Lower lobe of right lung (tissue), 2 donors: ENCODE data around the gene POGZ. TPM values are rescaled to one million over a fixed set of nuclear protein-coding genes. Genes with fewer than 3 reads are reported as not detected.
A peak's percentile ranks its signal among the peaks of the same experiment; 100 is the strongest.

Experiments
- ATAC-seq, 2 donors: fragments of 200-7000 bp; cut with Tn5 transposase; one replicate each; pipeline ENCODE4 v1.9.1; 2020 to 2022; ENCODE audit warnings: mild to moderate bottlenecking in 2 of 2, moderate library complexity in 2 of 2
- DNase-seq: peaks from one replicate; pipeline ENCODE4 v3.0.0-alpha.2; 2020
- H3K27ac ChIP-seq: fragments of 200-600 bp; one replicate; pipeline ENCODE4 v1.8.0; 2022
- H3K27me3 ChIP-seq: fragments of 200-600 bp; one replicate; pipeline ENCODE4 v1.8.0; 2022; ENCODE audit warnings: low read depth
- H3K36me3 ChIP-seq: fragments of 200-600 bp; one replicate; pipeline ENCODE4 v1.8.0; 2022; ENCODE audit warnings: mild to moderate bottlenecking
- H3K4me1 ChIP-seq: fragments of 200-600 bp; one replicate; pipeline ENCODE4 v1.8.0; 2022
- H3K4me3 ChIP-seq: fragments of 200-600 bp; one replicate; pipeline ENCODE4 v1.8.0; 2022; ENCODE audit warnings: mild to moderate bottlenecking
- H3K9me3 ChIP-seq: fragments of 200-600 bp; one replicate; pipeline ENCODE4 v1.8.0; 2022
- CTCF ChIP-seq: fragments of 200-600 bp; IDR thresholded peaks from one replicate; pipeline ENCODE4 v1.8.0; 2022; ENCODE audit warnings: antibody characterized with exemption, mild to moderate bottlenecking
- intact Hi-C: fragments of 100-400 bp; cut with DNase I; formaldehyde crosslinking; loops from one replicate; pipeline ENCODE4 v1.11.0; 2022
- total RNA-seq: library from RNA; stranded (reverse); fragmentation: NEBNext Ultra II Directional; extraction: Animal tissue kit (Norgen Biotek cat#: 25700); gene quantifications from one replicate; pipeline ENCODE4 v1.2.1, GENCODE V29; 2021
- donor health status: DM: no; HTN: yes; CAD: no; lungs with severe emphysema.

Gene POGZ
- total RNA-seq, 1 donor from 2014 or later: 98.1 TPM

GRCh38 chr1:151502859-151503780 is 43.8 kb upstream of the POGZ start:
- intact Hi-C loops: no loop called here
- Histone ChIP-seq H3K4me1 (no peaks in the 10 kb centered on the region), H3K27ac (no peak overlapping the region), H3K9me3 (no peaks in the 10 kb centered on the region), H3K27me3 (no peaks in the 10 kb centered on the region), H3K36me3 (no peaks in the 10 kb centered on the region), H3K4me3 (no peak overlapping the region)
- no peak for ATAC-seq
- DNase-seq: no peak
- TF ChIP-seq CTCF: no peak

GRCh38 chr1:151502035-151502700 is 42.9 kb upstream of the POGZ start:
- intact Hi-C loops: no loop called here
- no peak for TF ChIP-seq CTCF
- H3K4me1 ChIP-seq: no peaks in the 10 kb centered on the region
- H3K9me3 ChIP-seq: no peaks in the 10 kb centered on the region
- no peak overlapping the region for H3K4me3 ChIP-seq
- no peaks in the 10 kb centered on the region for H3K36me3 ChIP-seq
- no peak for ATAC-seq
- no peak for DNase-seq
- H3K27ac ChIP-seq: no peak overlapping the region
- H3K27me3 ChIP-seq: no peaks in the 10 kb centered on the region

- Histone ChIP-seq H3K4me3 (no peak overlapping the region), H3K27ac (no peak overlapping the region), H3K4me1 (no peaks in the 10 kb centered on the region), H3K36me3 (no peaks in the 10 kb centered on the region), H3K27me3 (no peaks in the 10 kb centered on the region), H3K9me3 (no peaks in the 10 kb centered on the region)
- DNase-seq (no peak), ATAC-seq (peak; percentile 23 to 55)
- TF ChIP-seq CTCF: no peak
- intact Hi-C loops: no loop called here
These were observed 42.2 kb upstream of the POGZ start for GRCh38 chr1:151501474-151501873.

- Histone ChIP-seq H3K36me3 (no peaks in the 10 kb centered on the region), H3K4me3 (no peak overlapping the region), H3K4me1 (no peaks in the 10 kb centered on the region), H3K9me3 (no peaks in the 10 kb centered on the region), H3K27ac (no peak overlapping the region), H3K27me3 (no peaks in the 10 kb centered on the region)
- TF ChIP-seq CTCF: no peak
- ATAC-seq (no peak), DNase-seq (no peak)
- intact Hi-C loops: no loop called here
These were observed 40.6 kb upstream of the POGZ start for GRCh38 chr1:151499930-151500329.

- intact Hi-C loops: no loop called here
- no peak for DNase-seq
- Histone ChIP-seq H3K27ac (no peak overlapping the region), H3K36me3 (no peaks in the 10 kb centered on the region), H3K27me3 (no peaks in the 10 kb centered on the region), H3K9me3 (no peaks in the 10 kb centered on the region), H3K4me3 (no peak overlapping the region), H3K4me1 (no peaks in the 10 kb centered on the region)
- TF ChIP-seq CTCF: no peak
- ATAC-seq: no peak
These were observed 40.1 kb upstream of the POGZ start for GRCh38 chr1:151499365-151499764.
